Mononuclear cell (primary cell): ENCODE measurements around the gene DDX41. TPM values are rescaled to one million over a fixed set of nuclear protein-coding genes. Genes with fewer than 3 reads are reported as not detected.

Experiments used
- H3K27me3 ChIP-seq: 2 replicates; pipeline ENCODE4 v1.6.0; 2011; ENCODE audit warnings: low read length, control low read depth; ENCODE audit not compliant: insufficient read depth
- H3K4me1 ChIP-seq: 2 replicates; pipeline ENCODE4 v1.5.1; 2011; ENCODE audit warnings: mild to moderate bottlenecking, low read length, control low read depth; ENCODE audit not compliant: insufficient read depth
- H3K4me3 ChIP-seq: 2 replicates; pipeline ENCODE4 v1.5.1; 2011; ENCODE audit warnings: mild to moderate bottlenecking, low read length, moderate library complexity
- H3K9me3 ChIP-seq: 2 replicates; pipeline ENCODE4 v1.5.1; 2011; ENCODE audit warnings: low read depth, mild to moderate bottlenecking, control low read depth, low read length
- total RNA-seq: library from RNA; depleted of rRNA; stranded (reverse); fragments of >200 nt; gene quantifications from one replicate; pipeline ENCODE4 v1.2.3, GENCODE V29; 2012

The DDX41 gene
- total RNA-seq, 1 donor: 33.4 TPM

GRCh38 chr5:177476531-177477233 is 40.1 kb downstream of the DDX41 start:
- no peak overlapping the region for H3K4me3 ChIP-seq
- peaks cover 53% of the 10 kb centered on the region for H3K4me1 ChIP-seq
- H3K9me3 ChIP-seq: no peaks in the 10 kb centered on the region
- peaks cover 15% of the 10 kb centered on the region for H3K27me3 ChIP-seq

GRCh38 chr5:177475563-177476427 is 41.0 kb downstream of the DDX41 start:
- peaks cover 58% of the 10 kb centered on the region for H3K4me1 ChIP-seq
- H3K27me3 ChIP-seq: peaks cover 15% of the 10 kb centered on the region
- no peak overlapping the region for H3K4me3 ChIP-seq
- H3K9me3 ChIP-seq: no peaks in the 10 kb centered on the region

GRCh38 chr5:177474846-177475562 is 41.8 kb downstream of the DDX41 start:
- no peak overlapping the region for H3K4me3 ChIP-seq
- no peaks in the 10 kb centered on the region for H3K9me3 ChIP-seq
- H3K27me3 ChIP-seq: peaks cover 15% of the 10 kb centered on the region
- H3K4me1 ChIP-seq: peaks cover 53% of the 10 kb centered on the region

GRCh38 chr5:177474002-177474476 is 42.7 kb downstream of the DDX41 start:
- Histone ChIP-seq H3K27me3 (peaks cover 15% of the 10 kb centered on the region), H3K9me3 (no peaks in the 10 kb centered on the region), H3K4me1 (peaks cover 43% of the 10 kb centered on the region), H3K4me3 (no peak overlapping the region)

GRCh38 chr5:177473443-177474001 is 43.2 kb downstream of the DDX41 start, which contains the start of gene DBN1:
Gene DBN1, minus strand, starts transcription at chr5:177473634. Its CDS starts 113 bp downstream, at chr5:177473521.
- H3K4me3 ChIP-seq: no peak within 1 kb of the TSS
- peaks cover 15% of the 10 kb centered on the region for H3K27me3 ChIP-seq
- H3K4me1 ChIP-seq: peaks cover 38% of the 10 kb centered on the region
- no peaks in the 10 kb centered on the region for H3K9me3 ChIP-seq

- Histone ChIP-seq H3K4me1 (peaks cover 30% of the 10 kb centered on the region), H3K27me3 (peaks cover 15% of the 10 kb centered on the region), H3K9me3 (no peaks in the 10 kb centered on the region), H3K4me3 (no peak overlapping the region)
Measured at GRCh38 chr5:177472460-177473442, 44.0 kb downstream of the DDX41 start.

- peaks cover 15% of the 10 kb centered on the region for H3K27me3 ChIP-seq
- peaks cover 28% of the 10 kb centered on the region for H3K4me1 ChIP-seq
- no peak overlapping the region for H3K4me3 ChIP-seq
- H3K9me3 ChIP-seq: no peaks in the 10 kb centered on the region
Measured at GRCh38 chr5:177471610-177472356, 45.0 kb downstream of the DDX41 start.

GRCh38 chr5:177470759-177471536 is 45.8 kb downstream of the DDX41 start:
- Histone ChIP-seq H3K9me3 (no peaks in the 10 kb centered on the region), H3K27me3 (peaks cover 15% of the 10 kb centered on the region), H3K4me3 (no peak overlapping the region), H3K4me1 (peaks cover 28% of the 10 kb centered on the region)

- H3K4me1 ChIP-seq: peaks cover 19% of the 10 kb centered on the region
- no peaks in the 10 kb centered on the region for H3K9me3 ChIP-seq
Measured at GRCh38 chr5:177469750-177470525, 46.8 kb downstream of the DDX41 start.

GRCh38 chr5:177468685-177469628 is 47.8 kb downstream of the DDX41 start:
- peaks cover 16% of the 10 kb centered on the region for H3K4me1 ChIP-seq
- peaks cover 9% of the 10 kb centered on the region for H3K27me3 ChIP-seq
- H3K4me3 ChIP-seq: no peak overlapping the region
- H3K9me3 ChIP-seq: no peaks in the 10 kb centered on the region

More at GRCh38 chr5:177469750-177470525, 46.8 kb downstream of the DDX41 start:
- Histone ChIP-seq H3K27me3 (peaks cover 15% of the 10 kb centered on the region), H3K4me3 (no peak overlapping the region)

- no peaks in the 10 kb centered on the region for H3K9me3 ChIP-seq
- peaks cover 8% of the 10 kb centered on the region for H3K27me3 ChIP-seq
- H3K4me1 ChIP-seq: peaks cover 16% of the 10 kb centered on the region
- no peak overlapping the region for H3K4me3 ChIP-seq
Measured at GRCh38 chr5:177468329-177468684, 48.5 kb downstream of the DDX41 start.
